SU-DHL-6 (cell line): ENCODE measurements around the gene SDR42E1.
"Not testable (repeated sequence)": the region's sequence is repeated elsewhere in the genome, so short reads cannot be mapped to it uniquely, and the experiment has no call there.

Experiments used
- H2AFZ ChIP-seq: fragments of 200-600 bp; sonication (generic); 2 replicates; pipeline ENCODE4 v1.6.1; 2014; ENCODE audit warnings: low read depth, mild to moderate bottlenecking, moderate library complexity, mixed read lengths, antibody characterized with exemption, low read length; ENCODE audit not compliant: severe bottlenecking
- H3F3A ChIP-seq: fragments of 200-600 bp; shearing (Covaris generic); 2 replicates; pipeline ENCODE4 v1.6.0; 2016; ENCODE audit warnings: antibody characterized with exemption, mild to moderate bottlenecking; ENCODE audit not compliant: insufficient read depth
- H3K27ac ChIP-seq: fragments of 200-600 bp; sonication (generic); 2 replicates; pipeline ENCODE4 v1.5.1; 2016; ENCODE audit warnings: low read depth, mild to moderate bottlenecking, low read length, moderate library complexity, mixed read lengths
- H3K27me3 ChIP-seq: fragments of 200-600 bp; sonication (generic), shearing (Covaris generic); 2 replicates; pipeline ENCODE4 v1.6.0; 2014; ENCODE audit warnings: mild to moderate bottlenecking, low read length
- H3K36me3 ChIP-seq: fragments of 200-600 bp; sonication (generic); 2 replicates; pipeline ENCODE4 v1.6.1; 2014; ENCODE audit warnings: mild to moderate bottlenecking, low read length, mixed read lengths
- H3K4me2 ChIP-seq: fragments of 300-600, 200-600 bp; shearing (Covaris generic), sonication (generic); 2 replicates; pipeline ENCODE4 v1.6.0; 2014; ENCODE audit warnings: low read length, low read depth, mild to moderate bottlenecking; ENCODE audit not compliant: poor library complexity, severe bottlenecking
- H3K4me3 ChIP-seq: fragments of 200-600 bp; sonication (generic); 2 replicates; pipeline ENCODE4 v1.5.1; 2014; ENCODE audit warnings: antibody characterized with exemption, low read length, mild to moderate bottlenecking, mixed read lengths; ENCODE audit not compliant: insufficient read depth, poor library complexity, severe bottlenecking
- H3K79me2 ChIP-seq: fragments of 200-600 bp; sonication (generic); 2 replicates; pipeline ENCODE4 v1.6.1; 2014; ENCODE audit warnings: mild to moderate bottlenecking, low read length, moderate library complexity; ENCODE audit not compliant: insufficient read depth
- H3K9ac ChIP-seq: fragments of 200-600 bp; sonication (generic); 2 replicates; pipeline ENCODE4 v1.7.0; 2014; ENCODE audit warnings: mild to moderate bottlenecking, low read length
- H3K9me2 ChIP-seq: fragments of 200-600 bp; sonication (generic); replicated peaks from 2 replicates; pipeline ENCODE4 v1.6.1; 2014; ENCODE audit warnings: low read length; ENCODE audit not compliant: insufficient read depth
- H3K9me3 ChIP-seq: fragments of 200-600 bp; sonication (generic); 2 replicates; pipeline ENCODE4 v1.6.1; 2014; ENCODE audit warnings: low read length, mixed read lengths; ENCODE audit not compliant: insufficient read depth
- H4K20me1 ChIP-seq: fragments of 200-600 bp; sonication (generic); 2 replicates; pipeline ENCODE4 v1.6.1; 2014; ENCODE audit warnings: low read depth, mild to moderate bottlenecking, antibody characterized with exemption, low read length, moderate library complexity, mixed read lengths
- CTCF ChIP-seq: fragments of 200-600 bp; sonication (generic); IDR thresholded peaks from one replicate; pipeline ENCODE4 v1.5.1; 2017; ENCODE audit warnings: antibody characterized with exemption, mild to moderate bottlenecking, low read length, moderate library complexity; ENCODE audit not compliant: insufficient read depth, poor library complexity, severe bottlenecking
- EZH2phosphoT487 ChIP-seq: fragments of 200-600 bp; sonication (generic), shearing (Covaris generic); conservative IDR thresholded peaks from 2 replicates; pipeline ENCODE4 v1.6.1; 2018; ENCODE audit warnings: mild to moderate bottlenecking, antibody characterized with exemption, low read length, moderate library complexity, mixed read lengths

The SDR42E1 gene

GRCh38 chr16:81987706-81988105 is 23.6 kb downstream of the SDR42E1 start:
- TF ChIP-seq EZH2phosphoT487 (no peak), CTCF (no peak)
- H3K36me3 ChIP-seq, result no peaks in the 10 kb centered on the region
- no peaks in the 10 kb centered on the region for H3K27me3 ChIP-seq
- H3K9me2 ChIP-seq, result no peaks in the 10 kb centered on the region
- no peak overlapping the region for H2AFZ ChIP-seq
- H3K4me2 ChIP-seq, result no peak overlapping the region
- H4K20me1 ChIP-seq, result no peaks in the 10 kb centered on the region
- H3K4me3 ChIP-seq, result no peak overlapping the region
- no peaks in the 10 kb centered on the region for H3K79me2 ChIP-seq
- no peaks in the 10 kb centered on the region for H3F3A ChIP-seq
- H3K27ac ChIP-seq, result no peak overlapping the region
- no peaks in the 10 kb centered on the region for H3K9me3 ChIP-seq
- no peak overlapping the region for H3K9ac ChIP-seq

- H3K4me2 ChIP-seq, result no peak overlapping the region
- no peak for TF ChIP-seq EZH2phosphoT487
- TF ChIP-seq CTCF, result no peak
- no peaks in the 10 kb centered on the region for H3K36me3 ChIP-seq
- H3F3A ChIP-seq, result no peaks in the 10 kb centered on the region
- H3K9me3 ChIP-seq, result no peaks in the 10 kb centered on the region
- no peak overlapping the region for H3K27ac ChIP-seq
- no peak overlapping the region for H3K9ac ChIP-seq
- H2AFZ ChIP-seq, result no peak overlapping the region
- no peaks in the 10 kb centered on the region for H3K79me2 ChIP-seq
- no peaks in the 10 kb centered on the region for H4K20me1 ChIP-seq
- no peak overlapping the region for H3K4me3 ChIP-seq
- no peaks in the 10 kb centered on the region for H3K27me3 ChIP-seq
- no peaks in the 10 kb centered on the region for H3K9me2 ChIP-seq
These were observed 24.1 kb downstream of the SDR42E1 start for GRCh38 chr16:81987121-81987520.

- not testable (repeated sequence) for H3K27me3 ChIP-seq, H3K4me3 ChIP-seq, H2AFZ ChIP-seq, H3K79me2 ChIP-seq, H3K27ac ChIP-seq, H3F3A ChIP-seq, H3K4me2 ChIP-seq, H3K9me3 ChIP-seq, H3K9ac ChIP-seq, H3K36me3 ChIP-seq, H3K9me2 ChIP-seq, H4K20me1 ChIP-seq
These were observed 33.8 kb downstream of the SDR42E1 start for GRCh38 chr16:81977335-81977942.

- no peak overlapping the region for H2AFZ ChIP-seq
- TF ChIP-seq EZH2phosphoT487 (no peak), CTCF (no peak)
- H3K4me2 ChIP-seq, result no peak overlapping the region
- no peaks in the 10 kb centered on the region for H3K27me3 ChIP-seq
- H3K36me3 ChIP-seq, result no peaks in the 10 kb centered on the region
- H3K9me3 ChIP-seq, result no peaks in the 10 kb centered on the region
- H3K9ac ChIP-seq, result no peak overlapping the region
- H3K9me2 ChIP-seq, result no peaks in the 10 kb centered on the region
- no peaks in the 10 kb centered on the region for H4K20me1 ChIP-seq
- H3F3A ChIP-seq, result no peaks in the 10 kb centered on the region
- no peaks in the 10 kb centered on the region for H3K79me2 ChIP-seq
- no peak overlapping the region for H3K4me3 ChIP-seq
- H3K27ac ChIP-seq, result no peak overlapping the region
These were observed 35.6 kb downstream of the SDR42E1 start for GRCh38 chr16:81975637-81976036.
